Lung (tissue), 12 donors: ENCODE measurements around the gene VPS13D. TPM values are rescaled to one million over a fixed set of nuclear protein-coding genes. Genes with fewer than 3 reads are reported as not detected.

Source experiments
- ATAC-seq: fragments of 200-7000 bp; cut with Tn5 transposase; one replicate; pipeline ENCODE4 v1.9.1; 2020; ENCODE audit warnings: moderate number of reproducible peaks; ENCODE audit not compliant: insufficient read depth, low FRiP score
- DNase-seq, 3 donors: peaks; one replicate each; pipeline ENCODE4 v3.0.0-alpha.2; 2013 to 2017
- H3K27ac ChIP-seq, 2 donors: one replicate each; pipeline ENCODE4 v1.5.1; 2013; ENCODE audit warnings: mild to moderate bottlenecking in 2 of 2, moderate library complexity in 2 of 2, control low read depth in 1 of 2, inconsistent platforms in 1 of 2, low read depth in 1 of 2, low read length in 1 of 2
- H3K27me3 ChIP-seq, 3 donors: one replicate each; pipeline ENCODE4 v1.5.1; 2013; ENCODE audit warnings: low read length in 2 of 3; ENCODE audit not compliant: control insufficient read depth in 3 of 3, insufficient read depth in 3 of 3
- H3K36me3 ChIP-seq, 4 donors: one replicate each; pipeline ENCODE4 v1.5.1; 2013; ENCODE audit warnings: low read length in 4 of 4, mild to moderate bottlenecking in 1 of 4, moderate library complexity in 1 of 4; ENCODE audit not compliant: control insufficient read depth in 4 of 4, insufficient read depth in 4 of 4
- H3K4me1 ChIP-seq, 5 donors: one replicate each; pipeline ENCODE4 v1.5.1; 2013; ENCODE audit warnings: low read length in 5 of 5, mild to moderate bottlenecking in 2 of 5, moderate library complexity in 1 of 5; ENCODE audit not compliant: control insufficient read depth in 5 of 5, insufficient read depth in 5 of 5
- H3K4me3 ChIP-seq: one replicate; pipeline ENCODE4 v1.5.1; 2013; ENCODE audit warnings: mild to moderate bottlenecking, control low read depth, moderate library complexity
- H3K9ac ChIP-seq, 2 donors: one replicate each; pipeline ENCODE4 v1.5.1; 2013; ENCODE audit warnings: low read length in 2 of 2, control low read depth in 1 of 2; ENCODE audit not compliant: insufficient read depth in 1 of 2
- H3K9me3 ChIP-seq, 4 donors: one replicate each; pipeline ENCODE4 v1.5.1; 2013; ENCODE audit warnings: low read length in 3 of 4, mild to moderate bottlenecking in 1 of 4, moderate library complexity in 1 of 4; ENCODE audit not compliant: control insufficient read depth in 4 of 4, insufficient read depth in 3 of 4
- CTCF ChIP-seq: IDR thresholded peaks from 2 replicates; pipeline ENCODE4 v1.5.1; 2012; ENCODE audit warnings: mild to moderate bottlenecking; ENCODE audit errors: control extremely low read depth, extremely low read depth
- WGBS, 2 donors: extraction: QIAGEN DNeasy Blood & Tissue Kit; methylation state at CpG; one replicate each; pipeline ENCODE4 v1.1.7; 2013; 5-methylcytosine and 5-hydroxymethylcytosine counted together
- polyA plus RNA-seq, 2 donors: library from polyadenylated mRNA; stranded (reverse); fragments of 200-250 nt; gene quantifications; one replicate each; pipeline ENCODE4 v1.2.1, GENCODE V29; 2013
- total RNA-seq, 2 donors: library from RNA; depleted of rRNA in 1 of 2; stranded (reverse); fragments of >200 nt in 1 of 2; gene quantifications; one replicate each; pipeline ENCODE4 v1.2.1, GENCODE V29; 2014 to 2021
- donor health status: control.
- donor health status: control.
- donor health status: Bipolar disorder and iron deficiency.
- donor health status: healthy.
- donor health status: DM: yes; HTN: yes; CAD: no.

The VPS13D gene
- total and polyA plus RNA-seq, 4 donors, result 18.4 to 76.0 (median 37.5) TPM

GRCh38 chr1:12473596-12474362 is 243.9 kb downstream of the VPS13D start:
- H3K27ac ChIP-seq, result peak overlapping the region; percentile 12 to 38
- DNase-seq, result peak; percentile 74 to 85 (median 80)
- ATAC-seq, result no peak
- WGBS, 2 donors, result 56 to 67% methylated on average over 11 of the region's 11 CpGs
- no peaks in the 10 kb centered on the region for H3K36me3 ChIP-seq
- peaks cover 29 to 80% (median 67%) of the 10 kb centered on the region in 5 donors for H3K4me1 ChIP-seq
- H3K9ac ChIP-seq, result peak overlapping the region in 1 of 2 donors; percentile 24
- no peak overlapping the region for H3K4me3 ChIP-seq
- H3K9me3 ChIP-seq, result no peaks in the 10 kb centered on the region
- TF ChIP-seq CTCF, result no peak
- no peaks in the 10 kb centered on the region for H3K27me3 ChIP-seq

- no peaks in the 10 kb centered on the region for H3K9me3 ChIP-seq
- WGBS, 2 donors, result 29 to 55% methylated on average over 1 of the region's 1 CpG
- TF ChIP-seq CTCF, result no peak
- H3K36me3 ChIP-seq, result no peaks in the 10 kb centered on the region
- H3K4me3 ChIP-seq, result no peak overlapping the region
- H3K27ac ChIP-seq, result peak overlapping the region; percentile 38 to 83
- H3K4me1 ChIP-seq, result peaks cover 42 to 81% (median 67%) of the 10 kb centered on the region in 5 donors
- H3K27me3 ChIP-seq, result no peaks in the 10 kb centered on the region
- ATAC-seq (no peak), DNase-seq (no peak)
- H3K9ac ChIP-seq, result peak overlapping the region in 1 of 2 donors; percentile 47
Measured at GRCh38 chr1:12475101-12475500, 245.3 kb downstream of the VPS13D start.

- no peak for TF ChIP-seq CTCF
- no peaks in the 10 kb centered on the region for H3K27me3 ChIP-seq
- no peaks in the 10 kb centered on the region for H3K36me3 ChIP-seq
- ATAC-seq, result no peak
- H3K9ac ChIP-seq, result no peak overlapping the region
- peak overlapping the region; percentile 38 to 83 for H3K27ac ChIP-seq
- peaks cover 43 to 81% (median 64%) of the 10 kb centered on the region in 5 donors for H3K4me1 ChIP-seq
- DNase-seq, result no peak
- H3K9me3 ChIP-seq, result no peaks in the 10 kb centered on the region
- WGBS, 2 donors, result 40 to 60% methylated on average over 3 of the region's 3 CpGs
- no peak overlapping the region for H3K4me3 ChIP-seq
Measured at GRCh38 chr1:12475530-12475934, 245.7 kb downstream of the VPS13D start.
